Measurements from ENCODE around the gene AFAP1L2. TPM values are rescaled to one million over a fixed set of nuclear protein-coding genes. Genes with fewer than 3 reads are reported as not detected.

Gene AFAP1L2
- polyA plus RNA-seq, 3 donors = 0.01 to 0.43 TPM; not detected in 1

- Histone ChIP-seq H3K9me3 (replicated peaks in 1 of 2; ENCODE audit: control insufficient read depth in 1 of 2, insufficient read depth in 1 of 2, low read length in 2 of 2) (no peaks in the 10 kb centered on the region), H4K20me1 (ENCODE audit: insufficient read depth, low read length) (no peaks in the 10 kb centered on the region), H3K27me3 (ENCODE audit: control insufficient read depth in 2 of 2, insufficient read depth in 2 of 2, low read length in 2 of 2) (no peaks in the 10 kb centered on the region), H3K4me1 (ENCODE audit: control insufficient read depth in 1 of 2, insufficient read depth in 2 of 2, low read length in 2 of 2) (no peaks in the 10 kb centered on the region), H3K4me2 (replicated peaks; ENCODE audit: extremely low read depth, low read length, poor library complexity, severe bottlenecking) (no peak overlapping the region), H3K79me2 (ENCODE audit: insufficient read depth, low read length) (no peaks in the 10 kb centered on the region), H3K9ac (ENCODE audit: insufficient read depth, low read length, poor library complexity, severe bottlenecking) (no peak overlapping the region), H3K27ac (ENCODE audit: low read depth in 1 of 2, low read length in 2 of 2) (no peak overlapping the region), H3K36me3 (replicated peaks in 1 of 2; ENCODE audit: control insufficient read depth in 1 of 2, insufficient read depth in 2 of 2, low read length in 2 of 2) (no peaks in the 10 kb centered on the region), H3K4me3 (replicated peaks in 1 of 3; ENCODE audit: low read depth in 2 of 3, low read length in 3 of 3) (no peak overlapping the region), H2AFZ (ENCODE audit: insufficient read depth, low read depth, low read length, poor library complexity, severe bottlenecking) (no peak overlapping the region)
- peaks cover 1 to 2% (median 1%) of the 10 kb centered on the region in 3 donors for H3K27me3 Mint-ChIP-seq (ENCODE audit: low read depth in 3 of 3)
- no peak overlapping the region for H3K27ac Mint-ChIP-seq
- DNase-seq = no peak
- H3K36me3 Mint-ChIP-seq = no peaks in the 10 kb centered on the region
- no peak for TF ChIP-seq CTCF (IDR thresholded peaks at IDR 0.05)
- no peak overlapping the region for H3K4me3 Mint-ChIP-seq
- intact Hi-C loops (cut with micrococcal nuclease) = no loop called here
- H3K9me3 Mint-ChIP-seq = peaks cover 0 to 7% (median 0%) of the 10 kb centered on the region in 7 donors
- 96% methylated on average over 22 of the region's 31 CpGs for WGBS (ENCODE audit: insufficient coverage)
- peaks cover 2% of the 10 kb centered on the region for H3K4me1 Mint-ChIP-seq
Measured at GRCh38 chr10:114285961-114286441, 118.3 kb downstream of the AFAP1L2 start.

GRCh38 chr10:114284346-114285071, 119.8 kb downstream of the AFAP1L2 start:
- no peak overlapping the region for H3K27ac ChIP-seq (ENCODE audit: low read depth in 1 of 2, low read length in 2 of 2)
- peaks cover 0 to 3% (median 0%) of the 10 kb centered on the region in 7 donors for H3K9me3 Mint-ChIP-seq
- no peaks in the 10 kb centered on the region for H3K79me2 ChIP-seq (ENCODE audit: insufficient read depth, low read length)
- H3K27me3 Mint-ChIP-seq (ENCODE audit: low read depth in 3 of 3) = peaks cover 0 to 1% (median 0%) of the 10 kb centered on the region in 3 donors
- 75% methylated on average over 6 of the region's 13 CpGs for WGBS (ENCODE audit: insufficient coverage)
- H3K4me3 ChIP-seq (replicated peaks in 1 of 3; ENCODE audit: low read depth in 2 of 3, low read length in 3 of 3) = no peak overlapping the region
- H3K4me1 Mint-ChIP-seq = peaks cover 2% of the 10 kb centered on the region
- no peaks in the 10 kb centered on the region for H3K4me1 ChIP-seq (ENCODE audit: control insufficient read depth in 1 of 2, insufficient read depth in 2 of 2, low read length in 2 of 2)
- no peaks in the 10 kb centered on the region for H4K20me1 ChIP-seq (ENCODE audit: insufficient read depth, low read length)
- no peak overlapping the region for H3K4me2 ChIP-seq (replicated peaks; ENCODE audit: extremely low read depth, low read length, poor library complexity, severe bottlenecking)
- H3K27ac Mint-ChIP-seq = no peak overlapping the region
- no peaks in the 10 kb centered on the region for H3K9me3 ChIP-seq (replicated peaks in 1 of 2; ENCODE audit: control insufficient read depth in 1 of 2, insufficient read depth in 1 of 2, low read length in 2 of 2)
- intact Hi-C loops (cut with micrococcal nuclease) = no loop called here
- no peak for DNase-seq
- H2AFZ ChIP-seq (ENCODE audit: insufficient read depth, low read depth, low read length, poor library complexity, severe bottlenecking) = no peak overlapping the region
- no peak overlapping the region for H3K4me3 Mint-ChIP-seq
- H3K9ac ChIP-seq (ENCODE audit: insufficient read depth, low read length, poor library complexity, severe bottlenecking) = no peak overlapping the region
- H3K27me3 ChIP-seq (ENCODE audit: control insufficient read depth in 2 of 2, insufficient read depth in 2 of 2, low read length in 2 of 2) = no peaks in the 10 kb centered on the region
- no peak for TF ChIP-seq CTCF (IDR thresholded peaks at IDR 0.05)
- H3K36me3 Mint-ChIP-seq = no peaks in the 10 kb centered on the region
- H3K36me3 ChIP-seq (replicated peaks in 1 of 2; ENCODE audit: control insufficient read depth in 1 of 2, insufficient read depth in 2 of 2, low read length in 2 of 2) = no peaks in the 10 kb centered on the region
